GM12874 (cell line): ENCODE measurements around the gene APBB2.
A peak's percentile ranks its signal among the peaks of the same experiment; 100 is the strongest.

Experiments
- TF ChIP-seq, protein P1 (sequence below): IDR thresholded peaks from 2 replicates; pipeline ENCODE4 v1.5.1; 2011; ENCODE audit warnings: low read depth, mild to moderate bottlenecking, control low read depth, low read length, moderate library complexity; ENCODE audit not compliant: insufficient read depth

APBB2 gene

DNA sequence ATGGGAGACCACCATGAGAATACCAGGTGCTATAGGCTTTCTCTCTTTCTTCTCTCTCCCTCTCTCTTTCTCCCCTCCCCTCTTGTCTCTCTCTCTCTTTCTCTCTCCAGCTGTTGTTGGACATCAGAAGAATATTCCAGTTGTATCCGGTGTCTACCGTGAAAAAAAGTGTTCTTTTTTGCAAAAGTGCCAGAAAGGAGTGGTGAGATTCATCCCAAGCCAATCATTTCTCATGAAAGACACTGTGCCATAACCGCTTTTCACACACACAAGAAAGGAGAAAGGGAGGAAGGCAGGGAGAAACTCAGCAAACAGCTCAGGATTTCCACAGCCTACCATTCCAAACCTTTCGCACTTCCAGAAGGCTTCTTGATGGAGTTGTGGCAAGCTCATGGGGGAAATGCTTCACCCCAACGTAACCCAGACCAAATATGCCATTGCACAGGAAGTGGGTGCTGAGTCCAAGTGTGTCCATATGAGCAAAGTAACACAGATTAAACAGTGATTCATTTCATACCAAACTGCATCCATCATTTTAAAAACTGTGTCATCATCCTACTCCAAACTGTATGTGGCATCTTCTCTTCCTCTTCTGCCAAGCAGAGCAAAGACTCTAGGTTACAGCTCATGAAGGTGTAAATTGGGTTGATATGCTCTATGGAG is 224.0 kb downstream of the APBB2 start:
- TF ChIP-seq, protein P1, sequence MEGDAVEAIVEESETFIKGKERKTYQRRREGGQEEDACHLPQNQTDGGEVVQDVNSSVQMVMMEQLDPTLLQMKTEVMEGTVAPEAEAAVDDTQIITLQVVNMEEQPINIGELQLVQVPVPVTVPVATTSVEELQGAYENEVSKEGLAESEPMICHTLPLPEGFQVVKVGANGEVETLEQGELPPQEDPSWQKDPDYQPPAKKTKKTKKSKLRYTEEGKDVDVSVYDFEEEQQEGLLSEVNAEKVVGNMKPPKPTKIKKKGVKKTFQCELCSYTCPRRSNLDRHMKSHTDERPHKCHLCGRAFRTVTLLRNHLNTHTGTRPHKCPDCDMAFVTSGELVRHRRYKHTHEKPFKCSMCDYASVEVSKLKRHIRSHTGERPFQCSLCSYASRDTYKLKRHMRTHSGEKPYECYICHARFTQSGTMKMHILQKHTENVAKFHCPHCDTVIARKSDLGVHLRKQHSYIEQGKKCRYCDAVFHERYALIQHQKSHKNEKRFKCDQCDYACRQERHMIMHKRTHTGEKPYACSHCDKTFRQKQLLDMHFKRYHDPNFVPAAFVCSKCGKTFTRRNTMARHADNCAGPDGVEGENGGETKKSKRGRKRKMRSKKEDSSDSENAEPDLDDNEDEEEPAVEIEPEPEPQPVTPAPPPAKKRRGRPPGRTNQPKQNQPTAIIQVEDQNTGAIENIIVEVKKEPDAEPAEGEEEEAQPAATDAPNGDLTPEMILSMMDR: no peak

DNA sequence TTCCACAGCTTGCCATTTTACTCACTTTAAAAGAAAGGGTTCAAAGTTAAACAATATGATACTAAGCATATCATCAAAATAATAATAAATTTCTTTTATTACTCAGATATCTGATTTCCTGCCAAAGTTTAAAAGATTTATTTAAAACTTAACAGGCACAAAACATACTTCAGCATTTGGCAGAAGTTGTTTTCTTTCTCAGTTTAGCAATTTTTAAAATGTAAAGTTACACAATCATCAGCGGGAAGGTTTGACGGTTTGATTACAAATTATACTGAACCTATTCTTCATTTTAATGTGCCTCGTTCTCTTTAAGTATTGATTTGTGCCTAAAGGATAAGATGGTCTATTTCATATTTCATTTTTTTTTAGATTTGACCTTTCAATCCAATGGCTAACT is 227.2 kb downstream of the APBB2 start:
- TF ChIP-seq, protein P1: no peak

DNA sequence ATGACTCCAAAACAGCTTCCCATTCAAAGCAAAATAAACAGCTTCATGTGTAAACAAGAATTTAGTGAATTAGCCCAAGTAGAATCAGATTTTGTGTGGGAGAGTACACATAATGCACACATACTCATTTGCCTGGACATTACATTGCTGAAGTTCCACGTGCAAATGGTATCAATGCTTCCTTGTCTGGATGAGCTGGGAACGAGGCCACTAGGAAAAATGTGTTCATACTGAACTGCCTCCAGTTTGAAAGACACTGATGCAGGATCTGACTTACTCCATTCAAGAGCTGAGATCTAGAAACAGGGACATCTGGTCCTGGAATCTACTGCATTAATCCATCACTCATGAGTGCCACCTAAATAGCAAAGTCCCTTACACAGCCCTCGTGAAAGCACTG is 228.0 kb downstream of the APBB2 start:
- TF ChIP-seq, protein P1: no peak

DNA sequence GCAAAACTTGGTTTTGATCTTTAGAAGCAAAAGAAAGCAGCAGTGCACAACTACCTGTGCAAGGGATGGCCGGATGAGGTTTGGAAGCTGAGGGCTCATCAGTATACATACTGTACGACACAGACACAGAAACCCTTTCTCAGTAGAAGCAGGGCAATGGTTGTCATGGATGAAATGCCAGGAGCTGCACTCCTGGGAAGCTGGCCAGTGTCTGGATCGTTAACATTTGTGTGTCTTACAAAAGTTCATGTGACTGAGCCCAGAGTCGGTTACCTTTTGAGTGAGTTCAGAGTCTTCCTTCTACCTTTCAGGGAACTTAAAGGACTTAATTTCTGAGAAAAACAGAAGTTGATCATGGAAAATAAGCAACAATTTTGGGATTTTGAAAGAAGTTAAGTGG is 230.3 kb downstream of the APBB2 start:
- TF ChIP-seq, protein P1: no peak

DNA sequence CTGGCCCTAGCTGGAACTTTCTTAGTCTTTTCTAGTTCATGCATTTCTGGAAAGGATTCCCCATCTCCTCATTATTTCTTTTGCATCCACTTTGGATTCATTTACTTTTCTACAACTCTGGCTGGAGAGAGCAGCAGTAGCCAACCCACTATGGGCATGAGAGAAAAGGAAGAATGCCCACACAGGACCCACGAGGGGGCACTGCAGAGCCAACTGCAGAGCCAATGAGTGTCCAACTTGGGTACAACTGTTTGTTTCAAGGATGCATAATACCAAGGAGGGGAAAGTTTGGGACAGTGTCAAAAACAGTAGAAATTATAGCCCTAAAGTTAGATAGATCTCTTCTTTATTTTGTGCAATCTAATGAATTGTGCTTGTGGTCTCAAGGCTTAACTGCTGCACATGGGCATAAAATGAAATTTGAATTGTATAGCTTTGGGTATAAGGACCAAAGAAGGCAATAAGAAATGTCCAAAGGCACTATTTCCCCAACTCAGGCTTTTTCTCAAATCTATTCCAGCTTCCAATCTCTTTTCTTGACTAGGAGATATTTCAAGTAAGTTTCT is 233.9 kb downstream of the APBB2 start:
- TF ChIP-seq, protein P1: peak; percentile 64

DNA sequence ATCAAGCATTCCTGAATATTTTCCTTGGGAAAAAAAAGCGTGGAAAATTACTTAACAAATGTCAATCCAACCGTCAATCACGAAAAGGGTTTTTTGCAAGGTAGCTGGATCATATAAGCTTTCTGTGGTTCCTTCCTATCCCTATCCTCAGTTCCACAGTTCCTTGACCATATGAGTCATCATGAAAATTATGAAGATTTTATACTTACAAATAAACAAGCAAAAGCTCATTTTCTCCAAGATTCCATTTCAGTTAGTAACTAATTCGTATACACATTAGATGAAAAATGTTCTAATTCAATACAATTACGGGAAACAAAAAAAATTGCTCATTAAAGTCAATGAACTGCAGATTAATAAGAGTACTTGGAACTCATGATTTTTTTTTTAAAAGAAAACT is 235.8 kb downstream of the APBB2 start:
- TF ChIP-seq, protein P1: no peak

DNA sequence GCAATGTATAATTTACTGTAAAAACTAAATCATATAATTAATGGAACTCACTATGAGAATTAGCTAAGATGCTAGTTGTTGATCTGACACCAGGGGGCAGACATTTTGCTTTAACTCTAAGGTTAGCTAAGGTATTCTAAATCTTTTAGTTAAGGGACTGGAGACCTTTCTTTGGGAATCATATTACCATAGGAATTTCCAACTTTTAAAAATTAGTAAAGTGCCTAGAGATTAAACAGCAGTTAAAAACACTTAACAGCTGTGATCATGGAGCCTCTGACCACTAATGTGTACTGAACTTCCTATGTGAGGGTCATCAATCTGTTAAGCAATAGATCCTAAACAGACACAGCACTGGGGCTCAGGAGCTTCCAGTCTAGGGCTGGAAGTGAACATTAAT is 238.0 kb downstream of the APBB2 start:
- TF ChIP-seq, protein P1: peak; percentile 35; the same call in 1 of the 2 replicates
